HFFc6 (cell line): Measurements from ENCODE around the gene MED1. TPM values are rescaled to one million over a fixed set of nuclear protein-coding genes. Genes with fewer than 3 reads are reported as not detected.

ENCODE experiments used
- DNase-seq: peaks from one replicate; pipeline ENCODE4 v3.0.0-alpha.2; 2018
- H3K27ac Mint-ChIP-seq: 2 replicates; pipeline ENCODE4 v1.8.0; 2020; ENCODE audit warnings: mild to moderate bottlenecking, mixed read lengths
- H3K27me3 Mint-ChIP-seq: 2 replicates; pipeline ENCODE4 v1.8.0; 2021; ENCODE audit warnings: mild to moderate bottlenecking, moderate library complexity, mixed read lengths; ENCODE audit not compliant: insufficient read depth
- H3K36me3 Mint-ChIP-seq: 2 replicates; pipeline ENCODE4 v1.8.0; 2021; ENCODE audit warnings: low read depth, mixed read lengths
- H3K4me1 Mint-ChIP-seq: 2 replicates; pipeline ENCODE4 v1.8.0; 2020; ENCODE audit warnings: low read depth, mixed read lengths
- H3K4me3 Mint-ChIP-seq: 2 replicates; pipeline ENCODE4 v1.8.0; 2020; ENCODE audit warnings: mild to moderate bottlenecking, moderate library complexity, mixed read lengths
- H3K9me3 Mint-ChIP-seq: 2 replicates; pipeline ENCODE4 v1.8.0; 2020; ENCODE audit warnings: mild to moderate bottlenecking, mixed read lengths
- total RNA-seq, 6 experiments: library from RNA; stranded (reverse); fragmentation: NEBNext Ultra II Directional; extraction: Animal tissue kit (Norgen Biotek cat#: 25700); gene quantifications; 2 replicates in 1 of 6; 3 replicates in 5 of 6; pipeline ENCODE4 v1.2.3, GENCODE V29; 2021
- TF ChIP-seq, protein P1 (sequence below): fragments of 200-600 bp; sonication (generic); IDR thresholded peaks from 2 replicates; pipeline ENCODE4 v1.5.0; 2021; ENCODE audit warnings: antibody characterized with exemption, mild to moderate bottlenecking

The MED1 gene
- total RNA-seq, 6 experiments from 2014 or later = 35.7 to 40.8 (median 38.5) TPM

DNA sequence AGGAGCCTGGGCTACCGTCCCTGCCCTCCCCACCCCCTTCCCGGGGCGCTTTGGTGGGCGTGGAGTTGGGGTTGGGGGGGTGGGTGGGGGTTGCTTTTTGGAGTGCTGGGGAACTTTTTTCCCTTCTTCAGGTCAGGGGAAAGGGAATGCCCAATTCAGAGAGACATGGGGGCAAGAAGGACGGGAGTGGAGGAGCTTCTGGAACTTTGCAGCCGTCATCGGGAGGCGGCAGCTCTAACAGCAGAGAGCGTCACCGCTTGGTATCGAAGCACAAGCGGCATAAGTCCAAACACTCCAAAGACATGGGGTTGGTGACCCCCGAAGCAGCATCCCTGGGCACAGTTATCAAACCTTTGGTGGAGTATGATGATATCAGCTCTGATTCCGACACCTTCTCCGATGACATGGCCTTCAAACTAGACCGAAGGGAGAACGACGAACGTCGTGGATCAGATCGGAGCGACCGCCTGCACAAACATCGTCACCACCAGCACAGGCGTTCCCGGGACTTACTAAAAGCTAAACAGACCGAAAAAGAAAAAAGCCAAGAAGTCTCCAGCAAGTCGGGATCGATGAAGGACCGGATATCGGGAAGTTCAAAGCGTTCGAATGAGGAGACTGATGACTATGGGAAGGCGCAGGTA, 11.0 kb upstream of the MED1 start:
- Mint-ChIP-seq H3K4me1 (peaks cover 29% of the 10 kb centered on the region), H3K4me3 (peak overlapping the region; percentile 95), H3K36me3 (peaks cover 34% of the 10 kb centered on the region), H3K9me3 (peaks cover 6% of the 10 kb centered on the region; the same call in 1 of the 2 replicates), H3K27ac (peak overlapping the region; percentile 99), H3K27me3 (peaks cover 11% of the 10 kb centered on the region)
- TF ChIP-seq, protein P1, sequence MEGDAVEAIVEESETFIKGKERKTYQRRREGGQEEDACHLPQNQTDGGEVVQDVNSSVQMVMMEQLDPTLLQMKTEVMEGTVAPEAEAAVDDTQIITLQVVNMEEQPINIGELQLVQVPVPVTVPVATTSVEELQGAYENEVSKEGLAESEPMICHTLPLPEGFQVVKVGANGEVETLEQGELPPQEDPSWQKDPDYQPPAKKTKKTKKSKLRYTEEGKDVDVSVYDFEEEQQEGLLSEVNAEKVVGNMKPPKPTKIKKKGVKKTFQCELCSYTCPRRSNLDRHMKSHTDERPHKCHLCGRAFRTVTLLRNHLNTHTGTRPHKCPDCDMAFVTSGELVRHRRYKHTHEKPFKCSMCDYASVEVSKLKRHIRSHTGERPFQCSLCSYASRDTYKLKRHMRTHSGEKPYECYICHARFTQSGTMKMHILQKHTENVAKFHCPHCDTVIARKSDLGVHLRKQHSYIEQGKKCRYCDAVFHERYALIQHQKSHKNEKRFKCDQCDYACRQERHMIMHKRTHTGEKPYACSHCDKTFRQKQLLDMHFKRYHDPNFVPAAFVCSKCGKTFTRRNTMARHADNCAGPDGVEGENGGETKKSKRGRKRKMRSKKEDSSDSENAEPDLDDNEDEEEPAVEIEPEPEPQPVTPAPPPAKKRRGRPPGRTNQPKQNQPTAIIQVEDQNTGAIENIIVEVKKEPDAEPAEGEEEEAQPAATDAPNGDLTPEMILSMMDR = no peak
- DNase-seq = peak; percentile 9

DNA sequence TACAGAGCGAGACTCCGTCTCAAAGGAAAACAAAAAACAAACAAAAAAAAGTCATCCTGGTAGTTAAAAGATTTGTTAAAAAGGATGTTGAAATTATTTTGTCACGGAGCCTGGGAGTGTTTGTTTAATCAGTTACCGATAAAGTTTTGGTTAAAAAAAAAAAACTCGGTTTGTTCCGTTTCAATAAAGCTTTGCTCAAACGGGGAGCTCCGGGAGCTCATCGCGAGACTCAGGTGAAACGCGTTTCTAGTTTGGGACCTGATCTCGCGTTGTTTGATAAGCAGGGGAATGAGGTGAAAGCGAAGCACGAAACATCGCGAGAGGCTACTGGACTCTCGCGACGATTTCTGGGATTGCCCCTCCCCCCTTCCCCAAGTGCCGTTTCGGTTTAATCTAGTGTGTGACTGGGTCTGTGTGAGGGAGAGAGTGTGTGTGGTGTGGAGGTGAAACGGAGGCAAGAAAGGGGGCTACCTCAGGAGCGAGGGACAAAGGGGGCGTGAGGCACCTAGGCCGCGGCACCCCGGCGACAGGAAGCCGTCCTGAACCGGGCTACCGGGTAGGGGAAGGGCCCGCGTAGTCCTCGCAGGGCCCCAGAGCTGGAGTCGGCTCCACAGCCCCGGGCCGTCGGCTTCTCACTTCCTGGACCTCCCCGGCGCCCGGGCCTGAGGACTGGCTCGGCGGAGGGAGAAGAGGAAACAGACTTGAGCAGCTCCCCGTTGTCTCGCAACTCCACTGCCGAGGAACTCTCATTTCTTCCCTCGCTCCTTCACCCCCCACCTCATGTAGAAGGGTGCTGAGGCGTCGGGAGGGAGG, 10.3 kb upstream of the MED1 start, which contains the start of gene CDK12:
CDK12 (plus strand) TSS at position 374 of the 813 bp plus-strand sequence. CDS start 586 bp downstream, outside the sequence.
- Mint-ChIP-seq H3K9me3 (peaks cover 6% of the 10 kb centered on the region; the same call in 1 of the 2 replicates), H3K27ac (peak within 1 kb of the TSS; percentile 99), H3K27me3 (peaks cover 11% of the 10 kb centered on the region), H3K36me3 (peaks cover 34% of the 10 kb centered on the region), H3K4me3 (peak within 1 kb of the TSS; percentile 95), H3K4me1 (peaks cover 29% of the 10 kb centered on the region)
- TF ChIP-seq, protein P1 = no peak
- DNase-seq = peak; percentile 99

DNA sequence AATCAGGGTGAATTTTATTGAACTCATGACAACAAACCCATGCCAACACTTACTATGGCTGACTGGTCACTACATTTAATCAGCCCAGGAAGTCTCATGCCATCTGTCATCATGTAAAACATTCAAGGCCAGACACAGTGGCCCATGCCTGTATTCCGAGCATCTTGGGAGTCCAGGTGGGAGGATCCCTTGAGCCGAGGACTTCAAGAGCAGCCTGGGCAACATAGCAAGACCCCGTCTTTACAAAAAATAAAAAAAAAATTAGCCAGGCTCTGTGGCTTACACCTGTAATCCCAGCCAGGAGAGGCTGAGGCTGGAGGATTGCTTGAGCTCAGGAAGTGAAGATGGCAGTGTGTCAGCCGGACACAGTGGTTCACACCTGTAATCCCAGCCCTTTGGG, 4.9 kb upstream of the MED1 start:
- Mint-ChIP-seq H3K27ac (no peak overlapping the region), H3K4me1 (peaks cover 7% of the 10 kb centered on the region), H3K36me3 (peaks cover 13% of the 10 kb centered on the region), H3K4me3 (no peak overlapping the region), H3K9me3 (peaks cover 10% of the 10 kb centered on the region), H3K27me3 (peaks cover 4% of the 10 kb centered on the region; the same call in 1 of the 2 replicates)
- TF ChIP-seq, protein P1 = no peak
- DNase-seq = no peak

DNA sequence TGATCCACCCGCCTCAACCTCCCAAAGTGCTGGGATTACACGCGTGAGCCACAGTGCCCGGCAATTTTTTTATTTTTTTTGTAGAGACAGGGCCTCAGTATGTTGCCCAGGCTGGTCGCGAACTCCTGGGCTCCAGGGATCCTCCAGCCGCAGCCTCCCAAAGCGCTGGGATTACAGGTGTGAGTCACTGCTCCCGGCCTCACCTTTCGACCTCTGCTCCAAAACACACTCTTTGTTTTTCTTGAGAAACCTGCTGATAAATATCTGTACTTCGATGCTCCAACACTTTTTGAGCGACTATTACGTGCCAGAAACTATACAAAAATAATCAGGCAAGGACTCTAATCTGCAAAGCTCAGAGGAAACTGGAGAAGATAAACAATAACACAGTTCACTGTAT, 1.0 kb downstream of the MED1 start:
- no peak for DNase-seq

DNA sequence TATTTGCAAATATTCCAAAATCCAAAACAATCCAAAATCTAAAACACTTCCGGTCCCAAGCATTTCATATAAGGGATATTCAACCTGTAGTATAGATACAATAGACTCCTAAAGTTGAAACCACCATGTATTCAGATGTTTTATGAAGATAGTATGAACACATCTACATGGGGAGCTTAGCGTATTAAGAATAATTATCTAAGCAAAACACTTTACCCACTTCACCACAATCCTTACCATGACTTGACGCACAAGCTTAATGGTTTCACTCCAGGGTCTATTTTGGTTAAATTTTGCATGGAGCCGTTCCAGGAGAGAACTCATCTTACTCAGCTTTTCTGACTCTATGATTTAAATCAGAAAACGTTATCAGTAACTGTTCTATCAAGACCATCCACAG, 3.5 kb downstream of the MED1 start:
- Mint-ChIP-seq H3K36me3 (peaks cover 40% of the 10 kb centered on the region), H3K4me3 (no peak overlapping the region), H3K4me1 (peaks cover 10% of the 10 kb centered on the region), H3K9me3 (peaks cover 4% of the 10 kb centered on the region), H3K27me3 (peaks cover 7% of the 10 kb centered on the region; the same call in 1 of the 2 replicates), H3K27ac (no peak overlapping the region)
- DNase-seq = no peak
- TF ChIP-seq, protein P1 = no peak

More for the DNA sequence above, 1.0 kb downstream of the MED1 start:
- peaks cover 29% of the 10 kb centered on the region for H3K36me3 Mint-ChIP-seq
- peaks cover 10% of the 10 kb centered on the region for H3K4me1 Mint-ChIP-seq
- TF ChIP-seq, protein P1 = no peak
- peaks cover 4% of the 10 kb centered on the region for H3K9me3 Mint-ChIP-seq
- H3K4me3 Mint-ChIP-seq = peak overlapping the region; percentile 99
- no peak overlapping the region; the same call in 1 of the 2 replicates for H3K27ac Mint-ChIP-seq
- H3K27me3 Mint-ChIP-seq = peaks cover 7% of the 10 kb centered on the region; the same call in 1 of the 2 replicates
